ENCODE measurements around the gene CRTC1. TPM values are rescaled to one million over a fixed set of nuclear protein-coding genes. Genes with fewer than 3 reads are reported as not detected.

The CRTC1 gene
- total and polyA plus RNA-seq, 4 donors: 1.5 to 3.5 (median 1.9) TPM

- TF ChIP-seq REST (IDR thresholded peaks at IDR 0.05): no peak
Observed at GRCh38 chr19:18804139-18804601, 120.7 kb downstream of the CRTC1 start (continued).

GRCh38 chr19:18804643-18805042, 121.2 kb downstream of the CRTC1 start:
- 95% methylated on average over 8 of the region's 8 CpGs for WGBS
- Histone ChIP-seq H3K4me1 (ENCODE audit: control insufficient read depth in 4 of 4, insufficient read depth in 4 of 4, low read length in 3 of 4) (no peaks in the 10 kb centered on the region), H3K9me3 (ENCODE audit: control insufficient read depth in 4 of 4, low read length in 3 of 4) (no peaks in the 10 kb centered on the region), H3K36me3 (ENCODE audit: control insufficient read depth in 4 of 4, insufficient read depth in 3 of 4, low read depth in 1 of 4, low read length in 3 of 4) (no peaks in the 10 kb centered on the region), H3K27me3 (ENCODE audit: control insufficient read depth in 4 of 4, insufficient read depth in 4 of 4, low read length in 3 of 4) (no peaks in the 10 kb centered on the region), H3K27ac (ENCODE audit: low read depth in 1 of 2, low read length in 2 of 2) (no peak overlapping the region), H3K9ac (ENCODE audit: low read depth in 1 of 2, low read length in 2 of 2) (no peak overlapping the region), H3K4me3 (ENCODE audit: low read depth in 1 of 3, low read length in 3 of 3) (no peak overlapping the region)
- TF ChIP-seq RAD21 (IDR thresholded peaks at IDR 0.05) (no peak), EGR1 (IDR thresholded peaks at IDR 0.05; ENCODE audit: low read depth in 2 of 2) (no peak), ZBTB33 (IDR thresholded peaks at IDR 0.05) (no peak), SP1 (IDR thresholded peaks at IDR 0.05) (no peak), JUND (IDR thresholded peaks at IDR 0.05) (no peak), NR2F2 (IDR thresholded peaks at IDR 0.05) (no peak)
- DNase-seq (ENCODE audit: low spot score): no peak

- Histone ChIP-seq H3K36me3 (ENCODE audit: control insufficient read depth in 4 of 4, insufficient read depth in 3 of 4, low read depth in 1 of 4, low read length in 3 of 4) (no peaks in the 10 kb centered on the region), H3K4me1 (ENCODE audit: control insufficient read depth in 4 of 4, insufficient read depth in 4 of 4, low read length in 3 of 4) (no peaks in the 10 kb centered on the region), H3K4me3 (ENCODE audit: low read depth in 1 of 3, low read length in 3 of 3) (no peak overlapping the region), H3K9ac (ENCODE audit: low read depth in 1 of 2, low read length in 2 of 2) (no peak overlapping the region), H3K27me3 (ENCODE audit: control insufficient read depth in 4 of 4, insufficient read depth in 4 of 4, low read length in 3 of 4) (no peaks in the 10 kb centered on the region), H3K9me3 (ENCODE audit: control insufficient read depth in 4 of 4, low read length in 3 of 4) (no peaks in the 10 kb centered on the region), H3K27ac (ENCODE audit: low read depth in 1 of 2, low read length in 2 of 2) (no peak overlapping the region)
- DNase-seq (ENCODE audit: low spot score): no peak
- WGBS: 87% methylated on average over 19 of the region's 19 CpGs
- TF ChIP-seq RAD21 (IDR thresholded peaks at IDR 0.05) (no peak), TAF1 (conservative IDR thresholded peaks at IDR 0.05) (no peak), EGR1 (IDR thresholded peaks at IDR 0.05; ENCODE audit: low read depth in 2 of 2) (no peak), MAX (IDR thresholded peaks at IDR 0.05) (no peak), ZBTB33 (IDR thresholded peaks at IDR 0.05) (no peak), NR2F2 (IDR thresholded peaks at IDR 0.05) (no peak), ATF3 (IDR thresholded peaks at IDR 0.05) (no peak), GABPA (IDR thresholded peaks at IDR 0.05 in 1 of 2, conservative IDR thresholded peaks at IDR 0.05 in 1 of 2) (no peak), CTCF (IDR thresholded peaks at IDR 0.05; ENCODE audit: low read depth, low read length, missing input control) (no peak), REST (IDR thresholded peaks at IDR 0.05) (no peak), HNF4A (conservative IDR thresholded peaks at IDR 0.05) (no peak), YY1 (IDR thresholded peaks at IDR 0.05) (no peak), HNF4G (IDR thresholded peaks at IDR 0.05) (no peak), FOXA1 (IDR thresholded peaks at IDR 0.05) (no peak), SP1 (IDR thresholded peaks at IDR 0.05) (no peak), FOXA2 (IDR thresholded peaks at IDR 0.05) (no peak)
Observed at GRCh38 chr19:18807861-18808331, 124.4 kb downstream of the CRTC1 start.

Measured in liver (tissue), 9 donors.